ENCODE results near the gene AP1AR. TPM values are rescaled to one million over a fixed set of nuclear protein-coding genes. Genes with fewer than 3 reads are reported as not detected.

The AP1AR gene
- total and polyA plus RNA-seq, 2 of the 8 experiments (the other 6 are each of a cell fraction or from before 2014, with no cell fraction given) = 5.3 to 27.7 TPM

DNA sequence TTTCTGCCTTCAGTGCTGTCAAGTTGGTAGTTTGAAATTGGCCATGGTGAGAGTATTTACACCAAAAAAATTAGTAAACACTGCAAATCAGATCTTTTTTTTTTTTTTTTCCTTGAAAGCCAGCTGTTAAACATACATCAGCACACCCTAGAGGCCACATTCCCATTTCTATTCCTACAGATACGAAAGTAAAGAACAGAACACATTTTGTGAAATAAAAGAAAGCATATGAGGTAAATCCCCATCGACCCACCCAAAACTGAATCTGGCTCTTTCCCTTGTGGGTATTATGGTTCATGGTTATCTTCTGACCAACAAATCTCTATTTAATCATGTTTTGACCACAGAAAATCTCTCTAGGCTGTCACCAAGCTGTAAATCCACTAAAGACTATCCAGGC, 41.8 kb upstream of the AP1AR start:
- Histone ChIP-seq H3K27me3 (replicated peaks in 1 of 4; ENCODE audit: control insufficient read depth in 3 of 4, extremely low read depth in 1 of 4, insufficient read depth in 3 of 4, low read length in 3 of 4) (no peaks in the 10 kb centered on the region), H4K91ac (replicated peaks; ENCODE audit: insufficient read length, low read length) (no peak overlapping the region), H3K4me1 (replicated peaks in 1 of 4; ENCODE audit: control insufficient read depth in 3 of 4, insufficient read depth in 4 of 4, low read length in 3 of 4) (no peaks in the 10 kb centered on the region; a peak in 1 of 7 replicates), H2BK15ac (ENCODE audit: low read length) (no peak overlapping the region), H3K4me3 (ENCODE audit: extremely low read depth in 1 of 4, insufficient read depth in 2 of 4, low read depth in 3 of 4, low read length in 4 of 4) (no peak overlapping the region), H3K4me2 (ENCODE audit: insufficient read depth in 1 of 2, low read depth in 2 of 2, low read length in 2 of 2) (no peak overlapping the region), H2BK5ac (ENCODE audit: low read depth, low read length) (no peak overlapping the region), H2BK120ac (replicated peaks; ENCODE audit: low read depth, low read length) (no peak overlapping the region), H3K18ac (ENCODE audit: extremely low read depth, low read length) (no peak overlapping the region), H4K20me1 (replicated peaks in 1 of 2; ENCODE audit: control insufficient read depth in 1 of 2, insufficient read depth in 2 of 2, low read length in 2 of 2) (no peaks in the 10 kb centered on the region), H3K79me2 (ENCODE audit: control insufficient read depth in 1 of 2, insufficient read depth in 2 of 2, low read length in 2 of 2) (no peaks in the 10 kb centered on the region), H3K27ac (ENCODE audit: low read depth, low read length) (no peak overlapping the region), H2AFZ (ENCODE audit: low read length) (no peak overlapping the region), H4K5ac (ENCODE audit: insufficient read length, low read depth, low read length) (no peak overlapping the region), H3K36me3 (ENCODE audit: control insufficient read depth in 2 of 4, insufficient read depth in 4 of 4, low read length in 3 of 4) (no peaks in the 10 kb centered on the region), H2BK20ac (ENCODE audit: low read length) (no peak overlapping the region), H3K4ac (replicated peaks; ENCODE audit: insufficient read length, low read depth, low read length) (no peak overlapping the region), H3K14ac (ENCODE audit: insufficient read length) (no peak overlapping the region), H3K9ac (replicated peaks in 1 of 4; ENCODE audit: extremely low read depth in 1 of 4, low read depth in 3 of 4, low read length in 3 of 4) (no peak overlapping the region), H3K23ac (ENCODE audit: insufficient read length) (no peak overlapping the region), H3K23me2 (ENCODE audit: low read depth, low read length) (no peaks in the 10 kb centered on the region), H3K56ac (replicated peaks; ENCODE audit: insufficient read length, low read depth, low read length) (no peak overlapping the region), H3K9me3 (ENCODE audit: insufficient read depth in 2 of 2, low read depth in 1 of 2, low read length in 1 of 2) (no peaks in the 10 kb centered on the region), H2BK12ac (ENCODE audit: low read depth, low read length) (no peak overlapping the region), H3K79me1 (ENCODE audit: low read depth, low read length) (no peaks in the 10 kb centered on the region), H4K8ac (ENCODE audit: extremely low read depth, insufficient read depth, low read length) (no peak overlapping the region), H2AK5ac (ENCODE audit: low read depth, low read length) (no peak overlapping the region)
- TF ChIP-seq, protein P1, sequence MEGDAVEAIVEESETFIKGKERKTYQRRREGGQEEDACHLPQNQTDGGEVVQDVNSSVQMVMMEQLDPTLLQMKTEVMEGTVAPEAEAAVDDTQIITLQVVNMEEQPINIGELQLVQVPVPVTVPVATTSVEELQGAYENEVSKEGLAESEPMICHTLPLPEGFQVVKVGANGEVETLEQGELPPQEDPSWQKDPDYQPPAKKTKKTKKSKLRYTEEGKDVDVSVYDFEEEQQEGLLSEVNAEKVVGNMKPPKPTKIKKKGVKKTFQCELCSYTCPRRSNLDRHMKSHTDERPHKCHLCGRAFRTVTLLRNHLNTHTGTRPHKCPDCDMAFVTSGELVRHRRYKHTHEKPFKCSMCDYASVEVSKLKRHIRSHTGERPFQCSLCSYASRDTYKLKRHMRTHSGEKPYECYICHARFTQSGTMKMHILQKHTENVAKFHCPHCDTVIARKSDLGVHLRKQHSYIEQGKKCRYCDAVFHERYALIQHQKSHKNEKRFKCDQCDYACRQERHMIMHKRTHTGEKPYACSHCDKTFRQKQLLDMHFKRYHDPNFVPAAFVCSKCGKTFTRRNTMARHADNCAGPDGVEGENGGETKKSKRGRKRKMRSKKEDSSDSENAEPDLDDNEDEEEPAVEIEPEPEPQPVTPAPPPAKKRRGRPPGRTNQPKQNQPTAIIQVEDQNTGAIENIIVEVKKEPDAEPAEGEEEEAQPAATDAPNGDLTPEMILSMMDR (IDR thresholded peaks at IDR 0.05; ENCODE audit: control extremely low read depth in 1 of 3, insufficient read depth in 1 of 3, low read depth in 1 of 3, low read length in 3 of 3) = peak in 1 of 3 experiments; percentile 22; a peak in 2 of 4 replicates
- TF ChIP-seq RAD21 (IDR thresholded peaks at IDR 0.05 in 1 of 2, conservative IDR thresholded peaks at IDR 0.05 in 1 of 2; ENCODE audit: low read depth in 2 of 2, low read length in 2 of 2) = peak; percentile 30 to 40; a peak in 2 of 4 replicates
- TF ChIP-seq RNF2 (IDR thresholded peaks at IDR 0.05; ENCODE audit: borderline replicate concordance, low read depth, low read length, missing control alignments, poor library complexity, severe bottlenecking) = no peak
- POLR2A ChIA-PET (ENCODE audit: partially characterized antibody) = interaction anchor here (0.6 to 0.7 kb wide), 2 partner anchors 15 to 218 kb away, joined by 3 to 4 read pairs; no protein-coding TSS in a partner anchor
- DNase-seq (ENCODE audit: low read depth in 1 of 2, low spot score in 2 of 2) (no peak), FAIRE-seq (no peak)
- 71% methylated on average over 2 of the region's 2 CpGs; no CpG with 5 or more reads in 1 of the 2 experiments for WGBS, 2 experiments (ENCODE audit: extremely low coverage in 1 of 2, insufficient coverage in 1 of 2, insufficient read length in 1 of 2, insufficient replicate concordance in 2 of 2, low coverage in 1 of 2, low lambda C conversion rate in 2 of 2, missing lambda C conversion rate in 1 of 2)
- CTCF ChIA-PET (ENCODE audit: partially characterized antibody) = interaction anchor here (0.7 to 2.0 kb wide), 9 partner anchors 9 to 1847 kb away, joined by 3 to 7 read pairs (median 4); no protein-coding TSS in a partner anchor
